Stimulated activated naive CD8-positive, alpha-beta T cell treated with anti-CD3 and anti-CD28 coated beads, Interleukin-15, Interleukin-2, amounts not matched to agents 100 ng/mL and 50 ng/mL, for 24 hours (primary cell): ENCODE results near the gene CUX1.
"Not testable (repeated sequence)": the region's sequence is repeated elsewhere in the genome, so short reads cannot be mapped to it uniquely, and the experiment has no call there.

Experiments used
- H3K27ac Mint-ChIP-seq: one replicate; pipeline ENCODE4 v1.8.0; 2021; ENCODE audit warnings: mild to moderate bottlenecking, mixed read lengths
- H3K27me3 Mint-ChIP-seq: one replicate; pipeline ENCODE4 v1.8.0; 2021; ENCODE audit warnings: mixed read lengths
- H3K36me3 Mint-ChIP-seq: one replicate; pipeline ENCODE4 v1.8.0; 2021; ENCODE audit warnings: low read depth, mixed read lengths
- H3K4me1 Mint-ChIP-seq: one replicate; pipeline ENCODE4 v1.8.0; 2021; ENCODE audit warnings: low read depth, mixed read lengths
- H3K4me3 Mint-ChIP-seq: one replicate; pipeline ENCODE4 v1.8.0; 2021; ENCODE audit warnings: mild to moderate bottlenecking, mixed read lengths
- H3K9me3 Mint-ChIP-seq: one replicate; pipeline ENCODE4 v1.8.0; 2021; ENCODE audit warnings: mixed read lengths

Gene CUX1

GRCh38 chr7:102180727-102181126 is 363.3 kb downstream of the CUX1 start:
- Mint-ChIP-seq H3K9me3 (no peaks in the 10 kb centered on the region), H3K27ac (no peak overlapping the region), H3K4me1 (no peaks in the 10 kb centered on the region), H3K36me3 (peaks cover 15% of the 10 kb centered on the region), H3K27me3 (no peaks in the 10 kb centered on the region), H3K4me3 (no peak overlapping the region)

- Mint-ChIP-seq H3K27ac (no peak overlapping the region), H3K27me3 (no peaks in the 10 kb centered on the region), H3K4me3 (no peak overlapping the region), H3K9me3 (no peaks in the 10 kb centered on the region), H3K4me1 (no peaks in the 10 kb centered on the region), H3K36me3 (peaks cover 11% of the 10 kb centered on the region)
Measured at GRCh38 chr7:102181517-102181916, 364.1 kb downstream of the CUX1 start.

GRCh38 chr7:102182016-102182415 is 364.6 kb downstream of the CUX1 start:
- Mint-ChIP-seq H3K9me3 (no peaks in the 10 kb centered on the region), H3K4me3 (no peak overlapping the region), H3K4me1 (no peaks in the 10 kb centered on the region), H3K27ac (no peak overlapping the region), H3K27me3 (no peaks in the 10 kb centered on the region), H3K36me3 (peaks cover 11% of the 10 kb centered on the region)

- not testable (repeated sequence) for H3K9me3 Mint-ChIP-seq, H3K36me3 Mint-ChIP-seq
Measured at GRCh38 chr7:102183848-102184247, 366.4 kb downstream of the CUX1 start.

GRCh38 chr7:102184303-102184702 is 366.9 kb downstream of the CUX1 start:
- Mint-ChIP-seq H3K27me3 (no peaks in the 10 kb centered on the region), H3K4me1 (no peaks in the 10 kb centered on the region), H3K36me3 (peaks cover 7% of the 10 kb centered on the region), H3K9me3 (no peaks in the 10 kb centered on the region), H3K4me3 (no peak overlapping the region), H3K27ac (no peak overlapping the region)

More at GRCh38 chr7:102183848-102184247, 366.4 kb downstream of the CUX1 start:
- H3K4me3 Mint-ChIP-seq, H3K27ac Mint-ChIP-seq, H3K27me3 Mint-ChIP-seq, H3K4me1 Mint-ChIP-seq: not testable (repeated sequence)

GRCh38 chr7:102185796-102186195 is 368.4 kb downstream of the CUX1 start:
- Mint-ChIP-seq H3K36me3 (peaks cover 7% of the 10 kb centered on the region), H3K4me1 (no peaks in the 10 kb centered on the region), H3K27ac (no peak overlapping the region), H3K27me3 (no peaks in the 10 kb centered on the region), H3K9me3 (no peaks in the 10 kb centered on the region), H3K4me3 (no peak overlapping the region)

GRCh38 chr7:102186306-102186705 is 368.9 kb downstream of the CUX1 start:
- Mint-ChIP-seq H3K27ac (no peak overlapping the region), H3K4me3 (no peak overlapping the region), H3K4me1 (no peaks in the 10 kb centered on the region), H3K36me3 (peaks cover 3% of the 10 kb centered on the region), H3K27me3 (no peaks in the 10 kb centered on the region), H3K9me3 (no peaks in the 10 kb centered on the region)

GRCh38 chr7:102188746-102189145 is 371.3 kb downstream of the CUX1 start:
- no peak overlapping the region for H3K27ac Mint-ChIP-seq
- H3K36me3 Mint-ChIP-seq = peaks cover 1% of the 10 kb centered on the region
- H3K4me1 Mint-ChIP-seq = no peaks in the 10 kb centered on the region
- H3K9me3 Mint-ChIP-seq = no peaks in the 10 kb centered on the region
- no peaks in the 10 kb centered on the region for H3K27me3 Mint-ChIP-seq
- no peak overlapping the region for H3K4me3 Mint-ChIP-seq

GRCh38 chr7:102189756-102190155 is 372.3 kb downstream of the CUX1 start:
- no peaks in the 10 kb centered on the region for H3K27me3 Mint-ChIP-seq
- peaks cover 5% of the 10 kb centered on the region for H3K36me3 Mint-ChIP-seq
- no peak overlapping the region for H3K27ac Mint-ChIP-seq
- H3K4me3 Mint-ChIP-seq = no peak overlapping the region
- no peaks in the 10 kb centered on the region for H3K9me3 Mint-ChIP-seq
- H3K4me1 Mint-ChIP-seq = no peaks in the 10 kb centered on the region

GRCh38 chr7:102190776-102191350 is 373.4 kb downstream of the CUX1 start:
- H3K36me3 Mint-ChIP-seq = peaks cover 5% of the 10 kb centered on the region
- H3K4me1 Mint-ChIP-seq = no peaks in the 10 kb centered on the region
- H3K27me3 Mint-ChIP-seq = no peaks in the 10 kb centered on the region
- H3K27ac Mint-ChIP-seq = no peak overlapping the region
- no peak overlapping the region for H3K4me3 Mint-ChIP-seq
- no peaks in the 10 kb centered on the region for H3K9me3 Mint-ChIP-seq

GRCh38 chr7:102191556-102192379 is 374.3 kb downstream of the CUX1 start:
- Mint-ChIP-seq H3K27ac (no peak overlapping the region), H3K27me3 (no peaks in the 10 kb centered on the region), H3K36me3 (peaks cover 12% of the 10 kb centered on the region), H3K4me3 (no peak overlapping the region), H3K9me3 (no peaks in the 10 kb centered on the region), H3K4me1 (no peaks in the 10 kb centered on the region)

GRCh38 chr7:102192790-102193189 is 375.4 kb downstream of the CUX1 start:
- Mint-ChIP-seq H3K4me3 (no peak overlapping the region), H3K4me1 (no peaks in the 10 kb centered on the region), H3K27ac (no peak overlapping the region), H3K27me3 (no peaks in the 10 kb centered on the region), H3K9me3 (no peaks in the 10 kb centered on the region), H3K36me3 (peaks cover 19% of the 10 kb centered on the region)

GRCh38 chr7:102193806-102194205 is 376.4 kb downstream of the CUX1 start:
- no peaks in the 10 kb centered on the region for H3K4me1 Mint-ChIP-seq

GRCh38 chr7:102195361-102195760 is 377.9 kb downstream of the CUX1 start:
- no peaks in the 10 kb centered on the region for H3K27me3 Mint-ChIP-seq
- no peaks in the 10 kb centered on the region for H3K9me3 Mint-ChIP-seq
- H3K4me1 Mint-ChIP-seq = no peaks in the 10 kb centered on the region
- H3K36me3 Mint-ChIP-seq = peaks cover 31% of the 10 kb centered on the region
- H3K27ac Mint-ChIP-seq = no peak overlapping the region
- H3K4me3 Mint-ChIP-seq = no peak overlapping the region

More at GRCh38 chr7:102193806-102194205, 376.4 kb downstream of the CUX1 start:
- no peak overlapping the region for H3K27ac Mint-ChIP-seq
- no peak overlapping the region for H3K4me3 Mint-ChIP-seq
- H3K9me3 Mint-ChIP-seq = no peaks in the 10 kb centered on the region
- no peaks in the 10 kb centered on the region for H3K27me3 Mint-ChIP-seq
- peaks cover 19% of the 10 kb centered on the region for H3K36me3 Mint-ChIP-seq

- Mint-ChIP-seq H3K27ac (no peak overlapping the region), H3K4me1 (no peaks in the 10 kb centered on the region)
Measured at GRCh38 chr7:102196028-102196427, 378.6 kb downstream of the CUX1 start.

GRCh38 chr7:102197161-102197560 is 379.7 kb downstream of the CUX1 start:
- Mint-ChIP-seq H3K27me3 (no peaks in the 10 kb centered on the region), H3K4me3 (no peak overlapping the region), H3K27ac (no peak overlapping the region), H3K4me1 (no peaks in the 10 kb centered on the region), H3K36me3 (peaks cover 31% of the 10 kb centered on the region), H3K9me3 (no peaks in the 10 kb centered on the region)

More at GRCh38 chr7:102196028-102196427, 378.6 kb downstream of the CUX1 start:
- Mint-ChIP-seq H3K27me3 (no peaks in the 10 kb centered on the region), H3K9me3 (no peaks in the 10 kb centered on the region), H3K36me3 (peaks cover 31% of the 10 kb centered on the region), H3K4me3 (no peak overlapping the region)
